Panc1 (cell line): ENCODE results near the gene TTLL11. TPM values are rescaled to one million over a fixed set of nuclear protein-coding genes. Genes with fewer than 3 reads are reported as not detected.

ENCODE experiments used
- ATAC-seq: fragments of 200-7000 bp; cut with Tn5 transposase; 2 replicates; pipeline ENCODE4 v1.9.1; 2020; ENCODE audit warnings: mild to moderate bottlenecking, moderate library complexity
- BruUV-seq: library from RNA; stranded (reverse); fragments of 400-500 nt; replicated peaks from 2 replicates; lab custom pipeline; 2021; lab: Mats Ljungman, UMichigan
- CTCF ChIA-PET: fragments of 300-600 bp; sonication (Branson Sonifier 250); formaldehyde crosslinking; loops from one replicate; lab custom pipeline; 2022; ENCODE audit warnings: antibody characterized with exemption; lab: Charles Lee
- POLR2A ChIA-PET: fragments of 300-600 bp; sonication (Branson Sonifier 250); formaldehyde crosslinking; loops from one replicate; lab custom pipeline; 2022; ENCODE audit warnings: antibody characterized with exemption; lab: Charles Lee
- DNase-seq: peaks from one replicate; pipeline ENCODE4 v3.0.0-alpha.2; 2010; ENCODE audit warnings: low read depth, low spot score
- H3K27ac ChIP-seq: 2 replicates; pipeline ENCODE4 v1.5.1; 2011; ENCODE audit warnings: mild to moderate bottlenecking, low read length, inconsistent platforms
- H3K27me3 ChIP-seq: fragments of 200-500 bp; sonication (Bioruptor generic); 2 replicates; pipeline ENCODE4 v1.6.0; 2014; ENCODE audit warnings: low read length, inconsistent platforms; ENCODE audit not compliant: control insufficient read depth, insufficient read depth
- H3K36me3 ChIP-seq: fragments of 200-500 bp; sonication (Bioruptor generic); 2 replicates; pipeline ENCODE4 v1.5.1; 2014; ENCODE audit warnings: inconsistent platforms, mild to moderate bottlenecking, low read length, moderate library complexity; ENCODE audit not compliant: control insufficient read depth, insufficient read depth
- H3K4me1 ChIP-seq: 2 replicates; pipeline ENCODE4 v1.5.1; 2011; ENCODE audit warnings: inconsistent platforms, mild to moderate bottlenecking, low read length, moderate library complexity; ENCODE audit not compliant: control insufficient read depth, insufficient read depth
- H3K4me3 ChIP-seq, 2 experiments: 2 replicates each; pipeline ENCODE4 v1.5.1; 2011 to 2012; ENCODE audit warnings: low read depth in 2 of 2, low read length in 2 of 2, mild to moderate bottlenecking in 2 of 2, inconsistent platforms in 1 of 2, moderate library complexity in 1 of 2
- H3K9me3 ChIP-seq: fragments of 200-500 bp; sonication (Bioruptor generic); 2 replicates; pipeline ENCODE4 v1.5.1; 2014; ENCODE audit warnings: low read depth, mild to moderate bottlenecking, inconsistent platforms, low read length, moderate library complexity; ENCODE audit not compliant: control insufficient read depth, insufficient read depth
- POLR2AphosphoS5 ChIP-seq: IDR thresholded peaks from 2 replicates; pipeline ENCODE4 v1.6.1; 2012; ENCODE audit warnings: mild to moderate bottlenecking, low read depth, low read length, moderate library complexity
- SIN3A ChIP-seq: IDR thresholded peaks from 2 replicates; pipeline ENCODE4 v1.6.1; 2012; ENCODE audit warnings: low read depth, mild to moderate bottlenecking, low read length, moderate library complexity, borderline replicate concordance; ENCODE audit not compliant: insufficient read depth
- TCF7L2 ChIP-seq: IDR thresholded peaks from 2 replicates; pipeline ENCODE4 v1.6.1; 2011; ENCODE audit warnings: mild to moderate bottlenecking, low read depth, low read length, inconsistent platforms
- in situ Hi-C: cut with HindIII; loops from 2 replicates; pipeline ENCODE4 v1.10.0; 2016; ENCODE audit warnings: low sequenced_read_pairs, low pct_unique_long_range_greater_than_20kb
- intact Hi-C: fragments of 100-400 bp; cut with micrococcal nuclease; formaldehyde crosslinking; loops from one replicate; pipeline ENCODE4 v1.10.0; 2022; ENCODE audit not compliant: unreplicated experiment
- total RNA-seq: library from RNA; stranded (reverse); gene quantifications from one replicate; pipeline ENCODE4 v1.2.1, GENCODE V29; 2021; ENCODE audit not compliant: unreplicated experiment
- TF ChIP-seq, protein P1 (sequence below): fragments of 450-650 bp; IDR thresholded peaks from 2 replicates; pipeline ENCODE4 v1.5.1; 2017; ENCODE audit warnings: mild to moderate bottlenecking
- TF ChIP-seq, protein P2 (sequence below), 2 experiments: IDR thresholded peaks; 2 replicates each; pipeline ENCODE4 v1.6.1; 2011 to 2012; ENCODE audit warnings: low read depth in 2 of 2, control low read depth in 1 of 2, low read length in 1 of 2, mild to moderate bottlenecking in 1 of 2, moderate library complexity in 1 of 2; ENCODE audit not compliant: insufficient read depth in 1 of 2

The TTLL11 gene
- total RNA-seq, 1 experiment from 2014 or later = 1.1 TPM

DNA sequence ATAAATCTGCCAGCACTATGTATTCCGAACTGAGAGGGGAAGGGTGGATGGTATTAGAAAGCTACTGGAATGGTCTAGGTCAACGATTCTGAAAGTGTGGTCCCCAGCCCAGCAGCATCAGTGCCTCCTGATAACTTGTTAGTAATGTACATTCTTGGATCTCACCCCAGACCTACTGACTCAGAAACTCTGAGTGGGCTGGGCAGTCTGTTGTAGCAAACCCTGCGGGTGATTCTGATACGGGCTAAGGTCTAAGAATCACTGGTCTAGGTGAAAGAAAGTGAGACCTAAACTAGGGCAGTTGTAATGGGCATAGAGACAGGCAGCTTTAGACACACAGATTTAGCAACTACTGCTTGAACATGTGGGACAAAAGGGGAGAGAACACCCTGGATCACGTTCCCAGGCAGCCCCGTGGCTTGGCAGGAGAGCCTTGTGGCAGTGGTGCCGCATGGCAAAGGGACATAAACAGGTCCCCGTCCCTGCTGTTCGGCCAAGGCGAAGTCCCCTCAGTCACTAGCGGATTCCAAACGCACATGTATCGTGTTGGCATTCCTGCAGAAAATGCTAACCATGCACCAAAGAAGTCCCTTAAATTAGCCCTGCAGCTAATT is 216.3 kb downstream of the TTLL11 start:
- ATAC-seq = no peak
- no peak for DNase-seq
- no peaks in the 10 kb centered on the region for H3K9me3 ChIP-seq
- no peak overlapping the region for H3K4me3 ChIP-seq
- no peaks in the 10 kb centered on the region for H3K27me3 ChIP-seq
- H3K27ac ChIP-seq = no peak overlapping the region
- no peaks in the 10 kb centered on the region for H3K36me3 ChIP-seq
- H3K4me1 ChIP-seq = no peaks in the 10 kb centered on the region
- in situ Hi-C loops (no loop called here), intact Hi-C loops (no loop called here)
- CTCF ChIA-PET = no interaction called here
- BruUV-seq = no TSS peak
- POLR2A ChIA-PET = no interaction called here
- no peak for TF ChIP-seq TCF7L2
- TF ChIP-seq, protein P1, sequence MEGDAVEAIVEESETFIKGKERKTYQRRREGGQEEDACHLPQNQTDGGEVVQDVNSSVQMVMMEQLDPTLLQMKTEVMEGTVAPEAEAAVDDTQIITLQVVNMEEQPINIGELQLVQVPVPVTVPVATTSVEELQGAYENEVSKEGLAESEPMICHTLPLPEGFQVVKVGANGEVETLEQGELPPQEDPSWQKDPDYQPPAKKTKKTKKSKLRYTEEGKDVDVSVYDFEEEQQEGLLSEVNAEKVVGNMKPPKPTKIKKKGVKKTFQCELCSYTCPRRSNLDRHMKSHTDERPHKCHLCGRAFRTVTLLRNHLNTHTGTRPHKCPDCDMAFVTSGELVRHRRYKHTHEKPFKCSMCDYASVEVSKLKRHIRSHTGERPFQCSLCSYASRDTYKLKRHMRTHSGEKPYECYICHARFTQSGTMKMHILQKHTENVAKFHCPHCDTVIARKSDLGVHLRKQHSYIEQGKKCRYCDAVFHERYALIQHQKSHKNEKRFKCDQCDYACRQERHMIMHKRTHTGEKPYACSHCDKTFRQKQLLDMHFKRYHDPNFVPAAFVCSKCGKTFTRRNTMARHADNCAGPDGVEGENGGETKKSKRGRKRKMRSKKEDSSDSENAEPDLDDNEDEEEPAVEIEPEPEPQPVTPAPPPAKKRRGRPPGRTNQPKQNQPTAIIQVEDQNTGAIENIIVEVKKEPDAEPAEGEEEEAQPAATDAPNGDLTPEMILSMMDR = no peak
- TF ChIP-seq POLR2AphosphoS5 = no peak
- TF ChIP-seq SIN3A = no peak
- TF ChIP-seq, protein P2, sequence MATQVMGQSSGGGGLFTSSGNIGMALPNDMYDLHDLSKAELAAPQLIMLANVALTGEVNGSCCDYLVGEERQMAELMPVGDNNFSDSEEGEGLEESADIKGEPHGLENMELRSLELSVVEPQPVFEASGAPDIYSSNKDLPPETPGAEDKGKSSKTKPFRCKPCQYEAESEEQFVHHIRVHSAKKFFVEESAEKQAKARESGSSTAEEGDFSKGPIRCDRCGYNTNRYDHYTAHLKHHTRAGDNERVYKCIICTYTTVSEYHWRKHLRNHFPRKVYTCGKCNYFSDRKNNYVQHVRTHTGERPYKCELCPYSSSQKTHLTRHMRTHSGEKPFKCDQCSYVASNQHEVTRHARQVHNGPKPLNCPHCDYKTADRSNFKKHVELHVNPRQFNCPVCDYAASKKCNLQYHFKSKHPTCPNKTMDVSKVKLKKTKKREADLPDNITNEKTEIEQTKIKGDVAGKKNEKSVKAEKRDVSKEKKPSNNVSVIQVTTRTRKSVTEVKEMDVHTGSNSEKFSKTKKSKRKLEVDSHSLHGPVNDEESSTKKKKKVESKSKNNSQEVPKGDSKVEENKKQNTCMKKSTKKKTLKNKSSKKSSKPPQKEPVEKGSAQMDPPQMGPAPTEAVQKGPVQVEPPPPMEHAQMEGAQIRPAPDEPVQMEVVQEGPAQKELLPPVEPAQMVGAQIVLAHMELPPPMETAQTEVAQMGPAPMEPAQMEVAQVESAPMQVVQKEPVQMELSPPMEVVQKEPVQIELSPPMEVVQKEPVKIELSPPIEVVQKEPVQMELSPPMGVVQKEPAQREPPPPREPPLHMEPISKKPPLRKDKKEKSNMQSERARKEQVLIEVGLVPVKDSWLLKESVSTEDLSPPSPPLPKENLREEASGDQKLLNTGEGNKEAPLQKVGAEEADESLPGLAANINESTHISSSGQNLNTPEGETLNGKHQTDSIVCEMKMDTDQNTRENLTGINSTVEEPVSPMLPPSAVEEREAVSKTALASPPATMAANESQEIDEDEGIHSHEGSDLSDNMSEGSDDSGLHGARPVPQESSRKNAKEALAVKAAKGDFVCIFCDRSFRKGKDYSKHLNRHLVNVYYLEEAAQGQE (IDR thresholded peaks at IDR 0.05; ENCODE audit: insufficient read depth in 1 of 2, low read depth in 2 of 2, low read length in 1 of 2) = no peak

DNA sequence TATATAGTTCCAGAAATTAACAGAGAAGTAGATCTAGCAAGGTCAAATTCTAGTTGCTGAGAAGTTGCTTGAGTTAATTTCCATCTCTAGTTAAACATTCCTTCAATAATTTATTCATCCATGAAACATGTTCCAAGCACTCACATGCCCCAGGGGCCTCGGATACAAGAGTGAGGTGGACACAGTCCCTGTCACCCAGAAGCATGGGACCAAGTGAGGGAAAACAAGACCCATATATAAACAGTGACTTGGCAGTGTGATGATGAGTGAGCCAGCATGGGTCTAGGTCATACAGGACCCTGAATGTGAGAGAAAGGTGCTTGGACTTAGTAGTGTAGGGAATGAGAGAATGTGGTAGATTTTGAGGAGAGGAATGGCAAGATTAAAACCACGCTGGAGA is 216.9 kb downstream of the TTLL11 start:
- ATAC-seq (no peak), DNase-seq (no peak)
- ChIA-PET CTCF (no interaction called here), POLR2A (no interaction called here)
- Histone ChIP-seq H3K27me3 (no peaks in the 10 kb centered on the region), H3K4me1 (no peaks in the 10 kb centered on the region), H3K27ac (no peak overlapping the region), H3K9me3 (no peaks in the 10 kb centered on the region), H3K36me3 (no peaks in the 10 kb centered on the region), H3K4me3 (no peak overlapping the region)
- no TSS peak for BruUV-seq
- in situ Hi-C loops (no loop called here), intact Hi-C loops (no loop called here)
- TF ChIP-seq, protein P1 = no peak
- TF ChIP-seq TCF7L2 (no peak), POLR2AphosphoS5 (no peak), SIN3A (no peak)
- TF ChIP-seq, protein P2 (IDR thresholded peaks at IDR 0.05; ENCODE audit: insufficient read depth in 1 of 2, low read depth in 2 of 2, low read length in 1 of 2) = no peak
